B cell (primary cell): Measurements from ENCODE around the gene VSTM1.

Experiments
- CTCF ChIP-seq: fragments of 200-600 bp; IDR thresholded peaks from one replicate; pipeline ENCODE4 v1.8.0; 2022; ENCODE audit warnings: antibody characterized with exemption, mild to moderate bottlenecking
- EZH2 ChIP-seq: IDR thresholded peaks from 2 replicates; pipeline ENCODE4 v1.6.1; 2012; ENCODE audit warnings: borderline replicate concordance, low read depth, mild to moderate bottlenecking, moderate library complexity, low read length; ENCODE audit not compliant: insufficient read depth, poor library complexity, severe bottlenecking

- TF ChIP-seq CTCF (no peak), EZH2 (no peak)
These were observed 70.2 kb downstream of the VSTM1 start for GRCh38 chr19:53993448-53993847.
